Heart right ventricle (tissue), 16 donors: ENCODE measurements around the gene SOBP. TPM values are rescaled to one million over a fixed set of nuclear protein-coding genes. Genes with fewer than 3 reads are reported as not detected.

ENCODE experiments used
- ATAC-seq, 8 donors: fragments of 200-7000 bp; cut with Tn5 transposase; one replicate each; pipeline ENCODE4 v1.9.1; 2020; ENCODE audit warnings: mild to moderate bottlenecking in 8 of 8, moderate library complexity in 8 of 8, moderate number of reproducible peaks in 1 of 8
- DNase-seq, 2 donors: peaks; one replicate each; pipeline ENCODE4 v3.0.0-alpha.2; 2020
- H3K27ac ChIP-seq, 10 donors: fragments of 200-600 bp; sonication (generic) in 2 of 10; one replicate each; pipeline versions ENCODE4 v1.5.0 to v1.8.0; 2020 to 2022; ENCODE audit warnings: mild to moderate bottlenecking in 3 of 10
- H3K27me3 ChIP-seq, 7 donors: fragments of 200-600 bp; one replicate each; pipeline ENCODE4 v1.8.0; 2021 to 2022; ENCODE audit warnings: mild to moderate bottlenecking in 2 of 7
- H3K36me3 ChIP-seq, 9 donors: fragments of 200-600 bp; sonication (generic) in 1 of 9; one replicate each; pipeline versions ENCODE4 v1.5.0 to v1.8.0; 2020 to 2022; ENCODE audit warnings: mild to moderate bottlenecking in 2 of 9
- H3K4me1 ChIP-seq, 9 donors: fragments of 200-600 bp; sonication (generic) in 1 of 9; one replicate each; pipeline versions ENCODE4 v1.5.0 to v1.8.0; 2020 to 2022; ENCODE audit warnings: mild to moderate bottlenecking in 4 of 9
- H3K4me3 ChIP-seq, 10 donors: fragments of 200-600 bp; sonication (generic) in 2 of 10; one replicate each; pipeline versions ENCODE4 v1.5.0 to v1.8.0; 2020 to 2022; ENCODE audit warnings: mild to moderate bottlenecking in 7 of 10, moderate library complexity in 2 of 10
- H3K9me3 ChIP-seq, 11 donors: fragments of 200-600 bp in 10 of 11; sonication (generic) in 2 of 11; one replicate each; pipeline versions ENCODE4 v1.5.0 to v1.8.0; 2013 to 2022; ENCODE audit warnings: mild to moderate bottlenecking in 2 of 11, control low read depth in 1 of 11, moderate library complexity in 1 of 11
- CTCF ChIP-seq, 9 donors: fragments of 200-600 bp; sonication (generic) in 2 of 9; IDR thresholded peaks; one replicate each; pipeline versions ENCODE4 v1.5.0 to v1.8.0; 2021 to 2022; ENCODE audit warnings: antibody characterized with exemption in 9 of 9, mild to moderate bottlenecking in 5 of 9, moderate library complexity in 1 of 9
- WGBS, 2 donors: extraction: QIAGEN DNeasy Blood & Tissue Kit; methylation state at CpG; one replicate each; pipeline ENCODE4 v1.1.7; 2013; ENCODE audit warnings: inconsistent platforms in 1 of 2; 5-methylcytosine and 5-hydroxymethylcytosine counted together
- intact Hi-C, 10 donors: fragments of 100-400 bp; cut with DNase I; formaldehyde crosslinking; loops; one replicate each; pipeline versions ENCODE4 v1.11.1 to v1.14.2; 2022
- polyA plus RNA-seq, 2 donors: library from polyadenylated mRNA; stranded (reverse); fragments of 200-250 nt; gene quantifications; one replicate each; pipeline ENCODE4 v1.2.3, GENCODE V29; 2013
- total RNA-seq, 10 donors: library from RNA; stranded (reverse); fragmentation: NEBNext Ultra II Directional in 3 of 10; extraction: Animal tissue kit (Norgen Biotek cat#: 25700) in 3 of 10; gene quantifications; one replicate each; pipeline versions ENCODE4 v1.2.1 to v1.2.4, GENCODE V29; 2021 to 2023
- donor health status: Arrhythmogenic right ventricular cardiomyopathy.
- donor health status: ischemic (EF 13 %, LVEDD 7.1; RV severe dilation, severe dysfunction).
- donor health status: healthy with polysubstance abuse.
- donor health status: DM: no; HTN: yes; CAD: no.
- donor health status: DM: no; HTN: no; CAD: no.
- donor health status: ischemic (EF 25% LVEDD 6.9; RV normal size, moderate dysfunction).
- donor health status: ischemic (EF 25% LVEDD 5.7; RV mildly dilated, moderate dysfunction).
- donor health status: healthy.
- donor health status: DM: yes; HTN: yes; CAD: no.
- donor health status: Ischemic cardiomyopathy.
- donor health status: ischemic (EF 35%, LVEDD 5.7; RV mildly dilated, moderate dysfunction).
- donor health status: nonischemic (EF 11% LVEDD 7.7; RV severe dilation, severe dysfunction).
- donor health status: DM: yes; HTN: yes; CAD: no.
- donor health status: PGD.
- donor health status: ischemic (EF 29% LVEDD 5.4; RV normal size, mild dysfunction).
- donor health status: nonischemic (EF 23%, LVEDD 6.1; RV moderate dilation, normal function).

Gene SOBP
- total and polyA plus RNA-seq, 12 donors: 5.2 to 25.3 (median 18.2) TPM

DNA sequence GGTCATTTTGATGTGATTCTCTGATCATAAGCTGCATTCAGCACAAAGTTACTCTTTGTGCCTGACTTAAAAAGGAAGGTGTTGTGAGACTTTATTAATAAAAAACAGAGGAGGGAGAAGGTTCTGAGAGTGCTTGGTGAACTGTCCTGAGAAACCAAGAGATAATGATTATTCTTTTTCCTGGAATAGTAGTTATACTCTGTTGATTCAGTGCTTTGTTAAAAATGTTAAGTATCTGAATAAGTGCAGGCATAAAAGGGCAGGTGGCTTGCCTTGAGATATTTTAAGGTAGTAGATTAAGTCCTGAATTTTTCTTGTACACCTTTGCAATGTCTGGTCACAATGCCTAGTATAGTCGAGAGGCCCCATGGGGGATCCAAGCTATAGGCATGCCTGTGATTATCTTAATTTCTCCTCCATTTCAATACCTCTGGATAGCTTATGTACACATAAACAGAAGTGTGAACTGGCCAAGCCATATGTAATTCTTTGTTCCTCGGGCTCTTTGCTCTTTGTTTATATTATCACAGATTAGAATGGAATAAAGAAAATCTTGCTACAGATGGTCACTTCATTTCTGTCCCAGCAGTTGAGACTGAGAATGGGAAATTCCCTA, 50.0 kb downstream of the SOBP start:
- 38 to 64% methylated on average over 2 of the region's 2 CpGs for WGBS, 2 donors
- no peak for TF ChIP-seq CTCF (IDR thresholded peaks at IDR 0.05)
- H3K9me3 ChIP-seq: no peaks in the 10 kb centered on the region
- no peak for DNase-seq
- H3K27me3 ChIP-seq: no peaks in the 10 kb centered on the region
- no peak overlapping the region for H3K4me3 ChIP-seq
- H3K4me1 ChIP-seq: peaks cover 0 to 70% (median 14%) of the 10 kb centered on the region in 9 donors
- intact Hi-C loops: loop anchor here in 4 of 10 donors (5.0 to 10.0 kb wide), 3 partner anchors 43 to 48 kb away; partner anchors contain the start of gene SOBP (in 3 of the 4)
- H3K36me3 ChIP-seq: peaks cover 0 to 5% (median 0%) of the 10 kb centered on the region in 9 donors
- ATAC-seq: no peak
- no peak overlapping the region for H3K27ac ChIP-seq

DNA sequence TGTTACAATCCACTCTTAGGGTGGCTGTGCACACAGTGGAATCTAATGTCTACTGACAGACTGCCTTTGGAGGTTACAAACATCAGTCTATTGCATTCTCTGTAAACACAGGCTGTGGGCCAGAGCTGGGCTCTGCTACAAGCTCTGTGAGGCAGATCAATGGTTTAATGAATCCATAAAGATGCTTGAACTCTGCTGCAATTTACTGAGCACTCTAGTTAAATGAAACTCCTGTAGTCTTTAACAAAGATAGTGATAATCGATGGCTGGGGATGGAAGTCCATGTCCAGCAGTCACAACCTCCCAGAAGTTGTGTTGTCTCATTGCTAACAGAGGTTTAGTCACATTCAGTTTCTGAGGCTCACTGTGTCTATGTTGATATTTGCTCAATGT, 50.5 kb downstream of the SOBP start:
- Histone ChIP-seq H3K27ac (no peak overlapping the region), H3K9me3 (no peaks in the 10 kb centered on the region), H3K36me3 (peaks cover 0 to 5% (median 0%) of the 10 kb centered on the region in 9 donors), H3K27me3 (no peaks in the 10 kb centered on the region), H3K4me3 (no peak overlapping the region), H3K4me1 (peaks cover 0 to 70% (median 19%) of the 10 kb centered on the region in 9 donors)
- DNase-seq: no peak
- no peak for ATAC-seq
- no peak for TF ChIP-seq CTCF (IDR thresholded peaks at IDR 0.05)
- WGBS, 2 donors: 60 to 65% methylated on average over 1 of the region's 1 CpG
- intact Hi-C loops: loop anchor here in 3 of 10 donors (5.0 to 10.0 kb wide), 3 partner anchors 43 to 48 kb away; partner anchors contain the start of gene SOBP (in 2 of the 3)

GRCh38 chr6:107542192-107542668, 52.3 kb downstream of the SOBP start:
- Histone ChIP-seq H3K27me3 (no peaks in the 10 kb centered on the region), H3K4me3 (peak overlapping the region in 6 of 10 donors; percentile 18 to 32 (median 26)), H3K27ac (peak overlapping the region; percentile 8 to 83 (median 57)), H3K4me1 (peaks cover 0 to 58% (median 23%) of the 10 kb centered on the region in 9 donors), H3K9me3 (no peaks in the 10 kb centered on the region), H3K36me3 (peaks cover 0 to 6% (median 0%) of the 10 kb centered on the region in 9 donors)
- DNase-seq (peak; percentile 21 to 55), ATAC-seq (peak; percentile 78 to 94 (median 86))
- no peak for TF ChIP-seq CTCF (IDR thresholded peaks at IDR 0.05)
- intact Hi-C loops: loop anchor here in 3 of 10 donors (5.0 to 10.0 kb wide), 3 partner anchors 45 to 50 kb away; partner anchors contain the start of gene SOBP (in 2 of the 3)
- WGBS, 2 donors: 42 to 47% methylated on average over 6 of the region's 6 CpGs

GRCh38 chr6:107543088-107543487, 53.2 kb downstream of the SOBP start:
- no peaks in the 10 kb centered on the region for H3K9me3 ChIP-seq
- intact Hi-C loops: loop anchor here in 3 of 10 donors (5.0 to 10.0 kb wide), 3 partner anchors 46 to 51 kb away; partner anchors contain the start of gene SOBP (in 2 of the 3)
- no peak for TF ChIP-seq CTCF (IDR thresholded peaks at IDR 0.05)
- H3K4me1 ChIP-seq: peaks cover 0 to 58% (median 23%) of the 10 kb centered on the region in 9 donors
- peak overlapping the region in 5 of 10 donors; percentile 56 to 83 (median 66) for H3K27ac ChIP-seq
- peak; percentile 16 to 58 for DNase-seq
- 43 to 58% methylated on average over 2 of the region's 2 CpGs for WGBS, 2 donors
- peak; percentile 26 to 77 (median 67) for ATAC-seq
- no peak overlapping the region for H3K4me3 ChIP-seq
- H3K36me3 ChIP-seq: peaks cover 0 to 6% (median 0%) of the 10 kb centered on the region in 9 donors
- no peaks in the 10 kb centered on the region for H3K27me3 ChIP-seq
